Stomach (tissue), 9 donors: Measurements from ENCODE around the gene SHISAL1. TPM values are rescaled to one million over a fixed set of nuclear protein-coding genes. Genes with fewer than 3 reads are reported as not detected.

ENCODE experiments used
- DNase-seq, 2 donors: peaks; one replicate each; pipeline versions ENCODE4 v3.0.0 to v3.0.0-alpha.2; 2013 to 2019
- H3K27ac ChIP-seq, 5 donors: fragments of 200-600 bp in 4 of 5; sonication (generic) in 4 of 5; one replicate each; pipeline ENCODE4 v1.5.1; 2013 to 2019; ENCODE audit warnings: mild to moderate bottlenecking in 1 of 5, moderate library complexity in 1 of 5
- H3K27me3 ChIP-seq, 3 donors: fragments of 200-600 bp; sonication (generic); one replicate each; pipeline ENCODE4 v1.5.1; 2017 to 2019; ENCODE audit warnings: mixed run types in 1 of 3
- H3K36me3 ChIP-seq, 4 donors: fragments of 200-600 bp; sonication (generic); 1 replicate in 3 of 4; 2 replicates in 1 of 4; pipeline ENCODE4 v1.5.1; 2016 to 2019
- H3K4me1 ChIP-seq, 4 donors: fragments of 200-600 bp; sonication (generic); one replicate each; pipeline ENCODE4 v1.5.1; 2016 to 2019
- H3K4me3 ChIP-seq, 4 donors: fragments of 200-600 bp; sonication (generic) in 3 of 4; one replicate each; pipeline ENCODE4 v1.5.1; 2016 to 2019; ENCODE audit warnings: mild to moderate bottlenecking in 1 of 4
- H3K9me3 ChIP-seq, 4 donors: fragments of 200-600 bp; sonication (generic); one replicate each; pipeline ENCODE4 v1.5.1; 2016 to 2019
- CTCF ChIP-seq, 7 experiments: fragments of 450-650 bp in 4 of 7; fragments of 200-600 bp in 3 of 7; sonication (generic) in 3 of 7; IDR thresholded peaks; one replicate each; pipeline ENCODE4 v1.5.1; 2016 to 2019; ENCODE audit warnings: antibody characterized with exemption in 7 of 7, control low read depth in 2 of 7, mild to moderate bottlenecking in 1 of 7
- EP300 ChIP-seq: sonication (generic); formaldehyde crosslinking; IDR thresholded peaks from one replicate; pipeline ENCODE4 v1.6.1; 2017; ENCODE audit warnings: antibody characterized with exemption
- POLR2A ChIP-seq, 4 donors: fragments of 450-650 bp; IDR thresholded peaks; one replicate each; pipeline ENCODE4 v1.6.1; 2016; ENCODE audit warnings: antibody characterized with exemption in 4 of 4, control low read depth in 2 of 4, mild to moderate bottlenecking in 1 of 4, moderate library complexity in 1 of 4
- POLR2AphosphoS5 ChIP-seq, 3 donors: sonication (generic); formaldehyde crosslinking; IDR thresholded peaks; one replicate each; pipeline ENCODE4 v1.6.1; 2016; ENCODE audit warnings: antibody characterized with exemption in 3 of 3
- WGBS, 5 donors: extraction: QIAGEN DNeasy Blood & Tissue Kit in 3 of 5; methylation state at CpG; one replicate each; pipeline versions ENCODE4 v1.1.5 to v1.1.7; 2013 to 2018; 5-methylcytosine and 5-hydroxymethylcytosine counted together
- intact Hi-C: fragments of 100-400 bp; cut with DNase I; formaldehyde crosslinking; loops from one replicate; pipeline ENCODE4 v1.15.1; 2023; ENCODE audit warnings: low total_unique reads
- polyA plus RNA-seq, 3 donors: library from polyadenylated mRNA; stranded (reverse); fragments of 200-250 nt; gene quantifications; one replicate each; pipeline ENCODE4 v1.2.3, GENCODE V29; 2013
- total RNA-seq, 5 donors: library from RNA; depleted of rRNA; stranded (reverse); fragments of >200 nt; gene quantifications; one replicate each; pipeline versions ENCODE4 v1.1.0 to v1.2.3, GENCODE V29; 2014 to 2016
- donor health status: healthy with polysubstance abuse.
- donor health status: Bipolar disorder and iron deficiency.
- donor health status: healthy.

SHISAL1 gene
- total and polyA plus RNA-seq, 8 donors: 0.43 to 19.3 (median 1.2) TPM

- DNase-seq: no peak
- H3K27me3 ChIP-seq: peaks cover 0 to 13% (median 0%) of the 10 kb centered on the region in 3 donors
- TF ChIP-seq POLR2A (IDR thresholded peaks at IDR 0.05): no peak
- TF ChIP-seq EP300: no peak
- TF ChIP-seq CTCF (IDR thresholded peaks at IDR 0.05): no peak
- no peak for TF ChIP-seq POLR2AphosphoS5 (IDR thresholded peaks at IDR 0.05)
- 80 to 88% (median 84%) methylated on average over 16 of the region's 16 CpGs for WGBS, 5 donors
- H3K4me3 ChIP-seq: no peak overlapping the region
- H3K27ac ChIP-seq: no peak overlapping the region
- intact Hi-C loops: no loop called here
- no peaks in the 10 kb centered on the region for H3K9me3 ChIP-seq
- H3K36me3 ChIP-seq: no peaks in the 10 kb centered on the region
- H3K4me1 ChIP-seq: no peaks in the 10 kb centered on the region
These were observed 52.3 kb downstream of the SHISAL1 start for GRCh38 chr22:44260216-44261035.

GRCh38 chr22:44259366-44260215 lies 53.2 kb downstream of the SHISAL1 start:
- Histone ChIP-seq H3K9me3 (no peaks in the 10 kb centered on the region), H3K4me1 (no peaks in the 10 kb centered on the region), H3K27me3 (peaks cover 0 to 13% (median 0%) of the 10 kb centered on the region in 3 donors), H3K4me3 (no peak overlapping the region), H3K36me3 (no peaks in the 10 kb centered on the region), H3K27ac (no peak overlapping the region)
- intact Hi-C loops: no loop called here
- no peak for TF ChIP-seq POLR2A (IDR thresholded peaks at IDR 0.05)
- TF ChIP-seq POLR2AphosphoS5 (IDR thresholded peaks at IDR 0.05): no peak
- no peak for TF ChIP-seq CTCF (IDR thresholded peaks at IDR 0.05)
- no peak for TF ChIP-seq EP300
- WGBS, 5 donors: 75 to 79% (median 77%) methylated on average over 19 of the region's 19 CpGs
- DNase-seq: no peak

GRCh38 chr22:44256556-44257485 lies 55.9 kb downstream of the SHISAL1 start:
- TF ChIP-seq POLR2AphosphoS5 (IDR thresholded peaks at IDR 0.05) (no peak), EP300 (no peak), CTCF (IDR thresholded peaks at IDR 0.05) (no peak), POLR2A (IDR thresholded peaks at IDR 0.05) (no peak)
- 59 to 74% (median 64%) methylated on average over 13 of the region's 13 CpGs for WGBS, 5 donors
- Histone ChIP-seq H3K4me1 (no peaks in the 10 kb centered on the region), H3K27me3 (peaks cover 0 to 13% (median 0%) of the 10 kb centered on the region in 3 donors), H3K27ac (no peak overlapping the region), H3K36me3 (no peaks in the 10 kb centered on the region), H3K4me3 (no peak overlapping the region), H3K9me3 (no peaks in the 10 kb centered on the region)
- DNase-seq: peak in 1 of 2 donors; percentile 2
- intact Hi-C loops: no loop called here
